NCI-H128 (cell line): Measurements from ENCODE around the gene SPTBN1.

Experiments
- DNase-seq: peaks from one replicate; lab custom pipeline; 2025; ENCODE audit not compliant: unreplicated experiment; lab: John Stamatoyannopoulos, UW

SPTBN1 gene

GRCh38 chr2:54646170-54646927 is 190.2 kb downstream of the SPTBN1 start:
- no peak for DNase-seq

- no peak for DNase-seq
These were observed 192.1 kb downstream of the SPTBN1 start for GRCh38 chr2:54648256-54648655.

- no peak for DNase-seq
These were observed 193.1 kb downstream of the SPTBN1 start for GRCh38 chr2:54649191-54649590.

- no peak for DNase-seq
These were observed 193.5 kb downstream of the SPTBN1 start for GRCh38 chr2:54649633-54650032.

- no peak for DNase-seq
These were observed 194.5 kb downstream of the SPTBN1 start for GRCh38 chr2:54650612-54651011.

GRCh38 chr2:54651291-54651690 is 195.2 kb downstream of the SPTBN1 start:
- no peak for DNase-seq

GRCh38 chr2:54652540-54652939 is 196.4 kb downstream of the SPTBN1 start:
- no peak for DNase-seq

- DNase-seq = no peak
These were observed 197.6 kb downstream of the SPTBN1 start for GRCh38 chr2:54653572-54654204.

- no peak for DNase-seq
These were observed 199.1 kb downstream of the SPTBN1 start for GRCh38 chr2:54655046-54655809.

GRCh38 chr2:54656863-54657262 is 200.7 kb downstream of the SPTBN1 start:
- DNase-seq = no peak

GRCh38 chr2:54657664-54658083 is 201.5 kb downstream of the SPTBN1 start:
- no peak for DNase-seq

- DNase-seq = no peak
These were observed 202.5 kb downstream of the SPTBN1 start for GRCh38 chr2:54658564-54659071.

GRCh38 chr2:54659527-54659926 is 203.4 kb downstream of the SPTBN1 start:
- no peak for DNase-seq

- no peak for DNase-seq
These were observed 204.6 kb downstream of the SPTBN1 start for GRCh38 chr2:54660752-54661151.

GRCh38 chr2:54663424-54664030 is 207.4 kb downstream of the SPTBN1 start:
- DNase-seq = no peak

GRCh38 chr2:54664238-54664786 is 208.2 kb downstream of the SPTBN1 start:
- DNase-seq = no peak

GRCh38 chr2:54665436-54665856 is 209.3 kb downstream of the SPTBN1 start:
- no peak for DNase-seq

- no peak for DNase-seq
These were observed 210.1 kb downstream of the SPTBN1 start for GRCh38 chr2:54666131-54666633.

- no peak for DNase-seq
These were observed 210.6 kb downstream of the SPTBN1 start for GRCh38 chr2:54666634-54667265.

GRCh38 chr2:54667266-54667639 is 211.1 kb downstream of the SPTBN1 start:
- no peak for DNase-seq
